Globus pallidus (tissue), 1 donor: ENCODE measurements around the gene GPR35.
"Not testable (repeated sequence)": the region's sequence is repeated elsewhere in the genome, so short reads cannot be mapped to it uniquely, and the experiment has no call there.

Experiments used
- DNase-seq: peaks from one replicate; pipeline ENCODE4 v3.0.0-alpha.2; 2015; ENCODE audit warnings: low spot score

Gene GPR35

DNA sequence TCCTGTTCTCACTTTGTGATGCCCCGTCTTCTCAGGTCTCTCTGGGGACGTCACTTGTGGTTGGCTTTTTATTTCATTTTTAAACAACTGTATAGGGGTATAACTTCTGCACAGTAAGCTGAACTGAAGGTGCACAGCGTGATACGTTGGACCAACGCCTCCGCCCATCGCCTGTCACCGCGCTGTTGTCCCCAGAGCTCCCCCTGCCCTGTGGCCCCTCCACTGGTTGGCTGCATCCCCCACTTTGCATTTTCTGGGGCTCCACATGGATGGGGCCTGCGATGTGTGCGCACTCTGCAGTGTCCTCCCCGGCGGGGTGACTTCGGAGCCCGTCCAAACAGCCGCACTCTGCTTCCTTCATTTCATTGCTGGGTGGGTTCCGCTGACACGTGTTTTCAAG lies 14.3 kb downstream of the GPR35 start:
- DNase-seq: no peak

DNA sequence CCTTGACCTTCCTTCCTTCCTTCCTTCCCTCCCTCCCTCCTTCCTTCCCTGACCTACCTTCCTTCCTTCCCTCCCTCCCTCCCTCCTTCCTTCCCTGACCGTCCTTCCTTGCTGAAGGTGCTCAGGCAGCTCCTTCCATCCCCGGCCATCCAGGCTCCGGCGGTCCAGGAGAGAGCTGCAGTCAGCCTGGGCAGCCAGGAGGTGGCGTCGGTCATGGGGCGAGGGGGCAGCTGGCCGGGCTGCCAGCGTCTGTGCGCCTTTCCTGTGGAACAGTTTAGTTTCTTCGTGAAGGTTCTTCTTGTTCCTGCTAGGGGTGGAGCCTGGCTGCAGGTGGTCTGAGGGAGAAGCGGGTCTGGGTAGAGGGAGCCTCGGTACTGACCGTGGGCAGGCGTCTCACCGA lies 15.7 kb downstream of the GPR35 start:
- DNase-seq: no peak

DNA sequence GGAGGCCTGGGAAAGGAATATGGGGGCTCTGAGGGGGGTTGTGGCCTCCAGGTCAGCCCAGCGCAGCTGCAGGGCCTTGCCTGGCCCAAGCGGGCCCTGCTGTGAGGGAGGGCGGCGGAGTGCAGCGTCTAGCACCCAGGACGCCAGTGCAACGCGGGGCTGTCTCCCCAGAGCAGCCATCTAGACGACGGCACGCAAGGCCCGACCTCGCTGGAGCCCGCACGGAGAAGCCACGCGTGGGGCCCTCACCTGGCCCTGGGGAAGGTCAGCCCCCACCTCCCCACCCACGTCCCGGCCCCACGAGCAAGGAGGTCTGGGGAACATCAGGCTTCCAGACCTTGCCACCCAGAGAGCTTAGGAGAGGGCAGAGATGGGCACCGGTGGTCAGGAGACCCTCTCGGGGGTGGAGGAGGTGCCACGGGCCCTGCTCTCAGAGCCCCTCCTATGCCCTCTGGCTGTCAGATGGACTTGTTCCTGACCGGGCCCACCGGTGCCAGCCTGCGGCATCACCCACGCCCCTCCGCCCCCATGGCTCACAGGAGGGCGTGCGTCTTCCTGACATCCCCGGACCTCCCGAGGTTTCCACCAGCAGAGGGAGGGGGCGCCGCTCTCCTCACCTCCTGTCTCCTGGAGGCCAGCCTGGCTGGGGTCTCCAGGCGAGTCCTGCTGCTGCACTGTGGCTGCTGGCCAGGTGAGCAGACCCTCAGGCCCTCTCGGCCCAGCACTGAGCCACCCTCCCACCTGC lies 17.0 kb downstream of the GPR35 start:
- DNase-seq: no peak

DNA sequence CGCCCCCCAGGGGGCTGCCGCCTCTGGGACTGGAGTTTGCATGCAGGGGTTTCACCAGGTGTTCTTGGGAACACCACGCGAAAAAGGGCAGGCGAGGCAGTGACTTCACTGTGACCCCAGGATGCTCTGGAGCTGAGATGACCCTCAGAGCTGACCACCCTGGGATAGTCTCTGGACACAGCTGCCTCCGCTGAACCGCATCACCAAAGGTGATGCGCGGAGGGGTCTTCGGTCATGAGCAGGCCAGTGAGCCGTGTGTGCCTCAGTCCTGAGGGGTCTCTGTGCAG lies 17.5 kb downstream of the GPR35 start:
- DNase-seq: no peak

DNA sequence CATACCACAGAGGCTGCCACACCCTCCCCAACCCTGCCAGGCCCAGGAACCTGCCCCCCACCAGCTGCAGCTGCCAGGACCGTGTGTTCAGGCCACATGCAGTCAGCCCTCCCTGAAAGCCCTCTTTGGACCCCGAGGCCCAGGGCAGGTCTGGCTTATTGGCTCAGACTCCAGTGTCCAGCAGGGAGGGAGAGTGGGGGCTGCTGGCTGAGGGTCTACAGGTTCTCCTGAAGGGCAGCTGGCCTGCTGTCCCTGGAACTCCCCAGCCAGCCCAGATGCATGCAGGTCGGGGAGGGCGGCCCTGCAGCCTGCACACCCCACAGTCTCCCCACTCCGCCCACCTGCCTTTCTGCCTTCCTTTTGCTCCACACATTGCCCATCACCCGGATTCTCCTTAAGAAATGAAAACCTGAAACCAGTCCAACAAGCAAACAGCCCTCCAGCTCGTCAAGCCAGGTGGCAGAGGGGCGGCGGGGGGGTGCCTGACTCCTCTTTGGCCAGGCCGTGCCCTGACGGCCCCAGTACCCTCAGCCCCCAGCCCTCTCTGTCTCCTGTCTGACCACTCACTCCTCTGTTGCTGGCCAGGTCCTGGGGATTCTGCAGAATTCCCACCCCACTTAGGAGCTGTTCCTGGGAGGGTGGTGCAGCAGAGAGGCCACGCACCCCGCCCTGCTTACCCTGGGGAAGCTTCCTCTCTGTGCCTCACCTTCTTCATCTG lies 18.0 kb downstream of the GPR35 start:
- DNase-seq: no peak

DNA sequence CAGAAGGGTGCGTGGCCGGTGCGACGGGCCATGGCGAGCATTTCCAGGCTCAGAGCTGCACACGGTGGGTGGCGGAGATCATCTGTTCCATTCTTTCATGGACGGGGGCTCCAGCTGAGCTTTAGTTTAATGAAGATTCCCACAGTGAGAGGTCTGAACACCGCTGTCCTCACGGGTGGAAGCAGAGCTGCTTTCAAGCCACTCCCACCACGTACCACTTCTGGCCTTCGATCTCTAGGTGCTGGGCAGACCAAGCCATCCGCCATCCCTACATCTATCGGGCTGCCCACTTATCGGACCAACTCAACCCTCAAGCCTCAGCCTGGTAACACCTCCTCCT lies 18.5 kb downstream of the GPR35 start:
- DNase-seq: no peak

DNA sequence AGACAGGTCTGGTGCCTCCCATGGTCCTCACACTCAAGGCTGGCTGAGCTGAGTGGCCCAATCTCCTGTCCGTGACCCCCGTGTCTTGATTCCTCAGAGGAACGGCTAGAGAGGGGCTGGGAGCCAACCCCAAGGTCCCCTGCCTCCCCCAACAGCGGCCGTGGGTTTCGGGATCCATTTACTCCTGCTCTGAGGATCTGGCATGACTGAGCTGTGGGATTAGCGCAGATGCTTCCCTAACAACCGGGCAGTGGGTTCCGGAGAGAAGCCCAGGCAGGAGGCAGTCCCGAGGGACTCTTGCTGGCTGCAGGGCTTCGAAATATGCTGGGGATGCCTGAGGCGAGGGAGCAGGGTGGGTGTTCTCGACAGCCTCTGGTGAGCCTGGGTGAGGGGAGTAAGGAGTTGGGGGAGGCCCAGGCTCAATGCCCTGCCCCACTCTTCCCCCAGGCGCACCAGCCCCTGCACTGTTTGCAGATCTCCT lies 18.9 kb downstream of the GPR35 start:
- DNase-seq: no peak

DNA sequence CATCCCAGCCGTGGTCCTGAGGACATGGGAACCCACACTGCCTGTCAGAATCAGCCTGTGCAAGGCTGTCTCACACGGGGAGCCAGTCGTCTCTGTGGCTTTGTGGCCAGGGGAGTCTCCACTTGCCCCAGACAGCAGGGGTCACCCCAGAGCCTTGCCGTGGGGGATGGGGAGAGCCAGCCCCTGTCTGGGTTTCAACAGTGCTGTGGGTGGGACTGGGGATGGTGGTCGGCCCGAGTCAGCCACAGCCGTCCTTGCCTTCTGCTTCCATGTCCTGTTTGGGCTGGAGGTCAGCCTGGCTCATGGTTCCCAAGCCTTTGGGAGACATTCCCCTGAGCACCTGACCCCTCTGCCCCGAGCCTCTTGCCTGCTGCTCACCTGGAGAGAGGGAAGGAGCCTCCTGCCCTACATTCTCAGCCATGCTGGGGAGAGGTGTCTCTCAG lies 19.6 kb downstream of the GPR35 start:
- DNase-seq: no peak

DNA sequence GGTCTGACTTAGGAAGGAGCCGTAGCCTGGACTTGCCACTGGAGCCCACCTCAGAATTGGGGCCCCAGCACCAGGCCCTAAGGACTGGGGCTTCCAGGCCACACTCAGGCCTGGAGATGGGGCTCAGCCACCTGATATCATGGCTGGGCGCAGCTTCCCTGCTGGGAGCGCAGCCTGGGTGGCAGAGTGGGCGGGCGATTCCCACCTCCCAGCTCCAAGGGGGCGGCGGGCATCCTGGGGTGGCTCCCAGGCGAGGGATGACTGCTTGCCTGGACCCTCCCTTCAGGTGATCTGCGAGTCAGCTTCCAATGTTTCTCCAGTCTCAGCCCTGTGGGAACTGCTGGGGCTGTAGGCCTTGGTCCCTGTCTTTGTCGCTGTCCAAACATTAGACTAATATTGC lies 20.1 kb downstream of the GPR35 start:
- no peak for DNase-seq

DNA sequence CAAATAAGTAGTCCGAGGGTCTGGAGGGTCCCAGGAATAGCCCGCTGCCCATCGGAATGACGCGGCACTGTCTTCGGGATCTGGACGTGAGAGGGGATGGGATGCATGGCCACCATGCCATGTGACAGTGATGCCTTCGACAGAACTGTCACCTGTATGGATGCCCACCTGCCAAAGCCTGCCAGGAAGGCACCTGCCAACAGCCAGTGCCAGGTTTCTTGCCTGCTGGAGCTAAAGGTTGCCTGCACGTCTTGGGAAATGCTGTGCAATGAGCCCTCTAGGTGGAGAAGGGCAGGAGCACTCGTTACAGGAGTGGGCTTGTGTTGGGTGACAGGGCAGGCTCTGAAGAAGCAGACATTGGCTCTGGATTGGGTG lies 20.5 kb downstream of the GPR35 start:
- DNase-seq: no peak

DNA sequence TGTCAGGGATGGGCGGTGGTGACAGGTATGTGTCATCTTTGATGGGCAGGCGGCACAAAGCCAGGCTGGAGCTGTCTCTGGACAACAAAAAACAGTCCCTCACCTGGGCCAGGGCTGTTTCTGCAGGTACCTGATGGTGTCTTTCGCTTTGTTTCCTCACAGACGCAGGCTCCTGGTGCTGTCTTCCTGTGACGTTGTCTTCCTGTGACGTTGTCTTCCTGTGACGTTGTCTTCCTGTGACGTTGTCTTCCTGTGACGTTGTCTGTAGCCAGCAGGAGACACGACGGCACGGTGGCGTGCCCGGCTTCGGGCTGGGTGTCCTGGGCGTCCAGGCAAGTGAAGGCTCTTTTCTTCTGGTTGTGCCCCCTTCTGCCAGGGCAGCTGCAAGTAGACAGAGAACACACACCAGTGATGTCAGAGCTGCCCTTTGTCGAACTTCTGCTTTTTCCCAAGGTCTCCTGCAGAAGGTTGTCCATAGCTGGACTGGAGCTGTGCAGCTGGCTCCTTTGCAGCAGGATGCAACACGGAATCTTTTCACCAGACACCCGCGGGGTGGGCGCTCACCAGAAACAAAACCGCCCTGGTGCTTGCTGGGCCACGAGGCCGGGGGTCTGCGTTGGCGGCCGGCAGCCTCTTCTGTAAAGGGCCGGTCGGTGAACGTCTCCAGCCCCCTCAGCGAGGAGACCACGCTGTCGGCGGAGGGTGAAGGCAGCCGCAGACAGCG lies 21.1 kb downstream of the GPR35 start:
- DNase-seq: no peak

DNA sequence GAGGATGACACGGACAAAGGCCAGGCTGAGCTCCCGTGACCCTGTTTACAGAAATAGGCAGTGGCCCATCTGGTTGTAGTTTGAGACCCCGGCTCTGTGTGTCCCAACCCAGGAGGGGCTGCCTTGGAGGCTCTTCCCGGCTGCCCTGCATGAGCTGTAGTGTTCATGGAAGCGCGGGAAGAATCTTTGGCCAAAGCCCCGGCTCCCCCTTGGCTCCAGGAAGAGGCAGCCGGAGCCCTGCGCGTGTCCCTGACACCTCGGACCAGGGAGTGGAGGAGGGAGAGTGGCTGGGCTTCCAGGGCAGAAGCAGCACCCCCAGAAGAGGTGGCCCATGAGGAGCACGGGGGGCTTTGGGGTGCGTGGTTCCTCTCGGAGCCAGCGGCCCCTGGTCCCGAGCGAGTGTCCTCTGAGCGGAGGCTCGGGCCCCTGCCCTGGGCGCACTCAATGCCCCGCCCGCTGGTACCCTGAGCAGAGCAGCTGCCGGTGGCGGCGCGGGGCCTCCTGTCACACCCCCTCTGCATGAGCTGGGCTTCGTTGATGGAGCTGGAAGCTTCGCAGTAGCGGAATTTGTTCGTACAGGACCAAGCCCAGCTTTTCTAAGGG lies 21.7 kb downstream of the GPR35 start:
- DNase-seq: no peak

DNA sequence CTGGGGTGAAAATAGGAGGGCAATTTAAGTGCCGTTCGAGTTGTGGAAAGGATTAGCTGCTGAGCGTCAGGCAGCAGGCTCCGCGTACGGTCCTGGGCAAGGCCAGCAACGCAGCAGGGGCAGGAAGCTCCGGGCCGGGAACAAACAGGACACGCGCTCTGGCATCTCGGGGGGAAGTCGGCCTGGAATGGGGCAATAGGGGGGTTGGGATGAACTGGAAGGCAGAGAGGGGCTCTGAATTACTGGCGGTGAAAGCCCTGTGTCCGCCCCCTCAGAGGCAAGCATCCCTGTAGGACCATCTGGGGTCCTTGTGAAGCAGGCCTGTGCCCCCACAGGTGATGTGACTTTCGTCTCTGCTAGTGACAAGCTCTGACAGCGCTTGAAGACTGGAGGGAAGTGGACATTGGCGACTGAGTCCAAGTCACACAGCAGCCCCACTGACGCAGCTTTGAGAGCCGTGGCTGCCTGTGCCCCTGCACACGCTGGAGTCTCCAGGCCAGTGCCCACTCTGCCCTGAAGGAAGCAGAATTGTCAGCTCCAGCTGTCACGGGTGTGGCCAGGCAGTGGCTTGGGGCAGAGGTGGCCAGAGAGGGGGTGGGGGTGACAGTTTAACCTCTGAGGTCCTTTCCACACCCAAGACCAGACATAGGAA lies 22.3 kb downstream of the GPR35 start:
- DNase-seq: no peak

DNA sequence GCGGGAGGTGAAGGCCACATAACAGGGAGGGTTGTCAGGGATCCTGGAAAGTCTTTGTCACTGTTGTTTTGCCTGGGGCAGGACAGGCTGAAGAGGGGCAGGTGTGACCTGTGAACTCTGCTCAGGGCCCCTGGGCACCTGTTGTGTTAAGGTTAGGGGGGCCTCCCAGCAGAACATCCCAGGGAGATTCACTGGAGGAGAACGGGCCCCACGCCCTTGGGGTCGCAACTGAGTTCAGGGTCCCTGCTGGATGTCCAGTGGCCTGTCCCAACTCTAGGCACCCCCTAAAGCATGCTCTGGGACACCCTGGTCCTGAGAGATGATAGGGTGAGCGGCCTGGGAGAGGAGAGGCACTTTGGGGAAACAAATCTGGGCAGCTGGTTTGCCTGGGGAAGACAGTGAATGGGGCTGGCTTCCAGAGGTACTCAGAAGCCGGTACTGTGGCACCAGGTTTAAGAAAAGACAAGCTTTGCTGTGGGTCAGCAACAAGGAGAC lies 22.9 kb downstream of the GPR35 start:
- DNase-seq: no peak

DNA sequence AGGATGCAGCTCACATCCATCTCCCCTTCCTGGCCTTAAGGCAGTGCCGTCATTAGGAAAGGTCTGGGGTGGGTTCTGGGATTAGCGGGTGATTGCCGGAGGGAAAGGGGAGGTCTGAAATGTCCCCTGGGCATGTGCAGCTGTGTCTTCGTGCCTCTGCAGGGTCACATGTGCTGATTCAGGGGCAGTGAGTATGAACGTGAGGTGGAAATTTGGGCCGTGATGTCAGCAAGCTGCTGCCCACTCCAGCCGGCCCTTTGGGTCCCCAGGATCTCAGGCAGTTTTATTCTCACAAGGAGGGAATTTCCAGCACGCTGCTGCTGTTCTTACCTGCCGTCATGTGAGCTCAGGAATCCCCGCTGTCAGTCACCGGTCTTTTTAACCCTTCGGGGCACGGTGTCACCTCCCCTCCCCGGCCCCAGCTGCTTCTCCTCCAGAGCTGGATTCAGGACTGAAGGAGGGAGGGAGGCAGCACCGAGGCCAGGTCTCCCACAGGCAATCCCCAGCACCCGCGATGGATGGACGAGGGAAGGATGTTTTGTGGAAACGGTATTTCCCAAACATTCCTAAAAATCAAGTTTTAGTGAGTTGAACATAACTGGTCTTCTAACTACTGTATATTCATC lies 23.5 kb downstream of the GPR35 start:
- no peak for DNase-seq

DNA sequence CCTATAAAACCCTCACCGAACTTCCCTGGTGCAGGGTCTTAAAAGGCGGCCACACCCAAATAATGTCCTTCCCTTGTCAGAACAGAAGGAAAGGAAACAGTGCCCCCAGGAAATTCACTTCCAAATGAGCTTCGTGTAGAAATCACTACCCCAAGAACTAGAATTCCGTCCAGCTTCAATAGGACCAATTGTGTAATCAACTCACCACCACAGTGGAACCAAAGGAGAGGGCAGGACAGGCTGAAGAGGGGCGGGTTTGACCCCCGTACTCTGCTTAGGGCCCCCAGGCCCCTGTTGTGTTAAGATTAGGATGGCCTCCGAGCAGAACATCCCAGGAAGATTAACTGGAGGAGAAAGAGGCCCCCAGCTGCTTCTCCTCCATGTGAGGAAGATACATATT lies 24.1 kb downstream of the GPR35 start:
- DNase-seq: no peak

DNA sequence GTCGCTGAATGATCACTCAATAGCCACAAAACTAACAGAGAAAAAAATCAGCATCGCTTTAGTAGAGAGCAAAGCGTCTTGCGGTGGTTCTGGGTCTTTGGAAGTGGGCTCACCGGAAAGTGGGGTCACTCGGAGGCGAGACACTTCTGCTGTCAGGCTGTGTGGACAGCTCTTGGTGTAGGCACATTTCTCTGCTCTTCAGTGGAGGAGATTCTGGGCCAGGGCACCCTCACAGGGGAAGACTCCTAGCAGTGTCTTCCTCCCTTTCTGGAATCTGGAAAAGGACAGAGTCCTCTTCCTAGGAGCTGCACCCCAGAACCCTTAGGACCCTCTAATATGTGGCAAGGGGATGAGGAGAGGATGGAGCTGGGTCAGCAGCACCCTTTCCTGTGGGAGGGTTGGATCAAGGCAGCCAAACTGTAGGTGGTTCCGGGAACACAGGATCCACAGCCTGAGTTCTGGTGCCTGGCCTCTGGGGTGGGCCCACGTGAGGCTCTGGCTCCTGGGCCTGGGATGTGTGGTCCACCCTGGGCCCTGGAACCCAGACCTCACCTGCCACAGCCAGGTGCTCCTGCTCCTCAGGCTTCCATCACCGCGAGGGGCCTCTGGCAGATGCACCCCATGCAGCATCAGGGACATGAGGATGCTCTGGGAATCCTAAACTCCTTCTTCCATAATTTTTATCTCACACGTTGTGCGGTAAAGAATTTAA lies 25.1 kb downstream of the GPR35 start:
- no peak for DNase-seq

DNA sequence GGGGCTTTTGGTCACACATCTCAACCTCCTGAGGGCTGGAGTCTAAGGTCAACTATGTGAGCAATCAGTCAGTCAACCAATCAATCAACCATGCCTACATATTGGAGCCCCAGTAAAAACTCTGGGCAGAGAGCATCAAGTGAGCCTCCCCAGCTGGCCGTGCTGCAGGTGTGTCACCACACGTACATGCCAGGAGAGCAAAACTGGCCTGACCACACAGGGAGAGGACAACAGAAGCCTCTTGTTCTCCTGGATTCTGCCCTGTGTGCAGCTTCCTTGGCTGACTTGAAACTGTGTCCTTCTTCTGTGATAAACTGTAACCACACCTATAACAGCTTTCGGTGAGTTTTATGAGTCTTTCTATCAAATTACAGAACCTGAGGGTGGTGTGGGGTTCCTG lies 25.9 kb downstream of the GPR35 start:
- no peak for DNase-seq

DNA sequence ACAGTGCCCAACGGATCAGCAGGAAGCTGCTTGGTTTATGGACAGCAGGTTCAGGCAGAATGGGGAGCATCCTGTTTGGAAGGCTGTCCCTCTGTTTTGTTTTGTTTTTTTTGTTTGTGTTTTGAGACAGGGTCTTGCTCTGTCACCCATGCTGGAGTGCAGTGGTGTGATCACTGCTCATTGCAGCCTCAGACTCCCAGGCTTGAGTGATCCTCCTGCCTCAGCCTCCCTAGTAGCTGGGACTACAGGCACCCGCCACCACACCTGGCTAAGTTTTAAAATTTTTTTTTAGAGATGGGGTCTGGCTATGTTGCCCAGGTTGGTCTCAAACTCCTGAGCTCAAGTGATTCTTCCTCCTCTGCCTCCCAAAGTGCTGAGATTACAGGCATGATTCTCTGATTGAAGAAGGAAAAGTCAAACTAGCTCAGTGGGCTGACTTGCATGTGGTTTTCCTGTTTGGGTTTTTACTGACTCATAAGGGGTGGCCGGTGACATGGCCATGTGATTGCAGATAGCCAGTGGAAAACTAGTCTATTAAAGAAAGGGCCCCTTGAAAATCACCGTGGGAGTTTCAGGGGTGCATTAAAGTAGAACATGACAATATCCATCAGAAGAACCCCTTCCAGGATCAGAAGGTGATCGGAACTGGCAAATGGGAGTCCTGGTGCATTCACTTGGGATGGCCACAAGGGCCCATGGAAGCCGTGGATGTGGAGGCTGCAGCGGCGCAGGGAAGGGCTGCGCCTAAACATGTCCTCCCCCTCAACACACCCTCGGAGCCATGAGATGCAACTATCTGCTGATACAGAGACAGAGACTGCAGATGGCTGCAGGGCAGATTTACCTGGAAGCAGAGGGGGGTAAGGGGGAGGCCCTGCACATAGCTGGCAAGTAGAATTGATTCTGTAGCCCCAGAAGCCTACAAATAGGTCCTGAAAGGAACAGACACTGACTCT lies 30.9 kb downstream of the GPR35 start:
- DNase-seq: no peak

DNA sequence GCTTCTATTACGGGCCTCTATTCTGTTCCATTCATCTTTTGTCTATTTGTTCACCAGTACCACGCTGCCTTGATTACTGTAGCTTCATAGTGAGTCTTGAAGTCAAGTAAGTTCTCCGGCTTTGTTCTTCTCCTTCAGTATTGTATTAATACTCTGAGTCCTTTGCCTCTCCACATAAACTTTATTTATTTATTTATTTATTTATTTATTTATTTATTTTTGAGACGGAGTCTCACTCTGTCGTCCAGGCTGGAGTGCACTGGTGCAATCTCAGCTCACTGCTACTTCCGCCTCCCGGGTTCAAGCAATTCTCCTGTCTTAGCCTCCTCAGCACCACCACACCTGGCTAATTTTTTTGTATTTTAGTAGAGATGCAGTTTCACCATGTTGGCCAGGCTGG lies 34.6 kb downstream of the GPR35 start:
- DNase-seq: not testable (repeated sequence)
